Epithelial cell of prostate (primary cell): ENCODE data around the gene SPACDR.

Source experiments
- DNase-seq: peaks from one replicate; pipeline ENCODE4 v3.0.0-alpha.2; 2011; ENCODE audit warnings: low read depth, low spot score
- H3K27ac ChIP-seq: fragments of 450-650 bp; 2 replicates; pipeline ENCODE4 v1.5.1; 2017; ENCODE audit warnings: mild to moderate bottlenecking

The SPACDR gene

GRCh38 chr7:100438172-100438571 lies 25.9 kb downstream of the SPACDR start:
- no peak for DNase-seq
- H3K27ac ChIP-seq, result no peak overlapping the region

- no peak for DNase-seq
- H3K27ac ChIP-seq, result no peak overlapping the region
Observed at GRCh38 chr7:100437150-100438100, 26.6 kb downstream of the SPACDR start.

- H3K27ac ChIP-seq, result peak overlapping the region; percentile 95
- no peak for DNase-seq
Observed at GRCh38 chr7:100435401-100436304, 28.4 kb downstream of the SPACDR start.

- no peak for DNase-seq
- peak overlapping the region; percentile 95 for H3K27ac ChIP-seq
Observed at GRCh38 chr7:100434297-100435144, 29.5 kb downstream of the SPACDR start.

DNA sequence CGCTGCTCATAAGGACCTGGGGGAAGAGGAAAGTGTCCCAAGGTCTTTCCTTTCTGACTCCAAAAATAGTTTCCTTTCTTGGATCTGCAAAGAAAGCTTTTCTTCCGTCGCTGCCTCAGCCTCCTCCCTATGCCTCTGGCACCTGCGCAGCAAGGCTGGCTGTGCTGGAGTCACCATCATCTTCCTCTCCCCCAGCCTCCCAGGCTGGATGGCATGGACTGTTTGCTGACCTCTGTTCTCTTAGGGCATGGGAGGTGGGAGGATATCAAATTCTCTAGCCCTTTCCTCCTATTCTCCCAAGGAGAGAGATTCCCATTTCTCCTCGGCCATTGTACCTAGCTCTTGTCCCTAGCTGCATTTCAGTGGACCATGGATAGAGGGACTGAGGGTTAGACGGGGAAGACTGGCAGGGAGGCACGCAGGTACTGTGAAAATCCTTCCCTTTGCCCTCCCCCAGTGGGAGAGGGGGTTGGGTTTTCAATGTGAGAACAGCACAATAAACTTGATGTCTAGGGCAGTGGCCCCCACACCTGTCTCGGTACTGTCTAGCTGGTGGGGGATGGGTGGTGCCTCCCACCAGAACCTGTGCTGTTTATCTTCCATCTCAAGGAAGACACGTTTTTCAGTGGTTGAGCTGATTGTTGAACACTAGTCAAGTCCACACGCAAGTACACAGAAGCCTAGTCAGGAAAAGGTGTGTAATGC lies 30.3 kb downstream of the SPACDR start:
- H3K27ac ChIP-seq, result no peak overlapping the region
- DNase-seq, result no peak

DNA sequence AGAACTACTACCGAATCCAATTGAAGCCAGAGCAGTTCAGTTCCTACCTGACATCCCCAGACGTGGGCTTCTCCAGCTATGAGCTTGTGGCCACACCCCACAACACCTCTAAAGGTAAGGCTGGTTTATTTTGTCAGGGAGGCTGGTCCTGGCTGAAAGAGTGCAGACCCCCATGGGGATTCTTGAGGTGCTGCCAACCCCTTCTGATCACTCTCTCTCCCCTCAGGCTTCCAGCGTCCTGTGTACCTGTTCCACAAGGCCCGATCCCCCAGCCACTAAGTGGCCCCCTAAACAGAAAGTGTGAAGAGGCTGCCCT lies 30.8 kb downstream of the SPACDR start:
- H3K27ac ChIP-seq, result no peak overlapping the region
- no peak for DNase-seq

DNA sequence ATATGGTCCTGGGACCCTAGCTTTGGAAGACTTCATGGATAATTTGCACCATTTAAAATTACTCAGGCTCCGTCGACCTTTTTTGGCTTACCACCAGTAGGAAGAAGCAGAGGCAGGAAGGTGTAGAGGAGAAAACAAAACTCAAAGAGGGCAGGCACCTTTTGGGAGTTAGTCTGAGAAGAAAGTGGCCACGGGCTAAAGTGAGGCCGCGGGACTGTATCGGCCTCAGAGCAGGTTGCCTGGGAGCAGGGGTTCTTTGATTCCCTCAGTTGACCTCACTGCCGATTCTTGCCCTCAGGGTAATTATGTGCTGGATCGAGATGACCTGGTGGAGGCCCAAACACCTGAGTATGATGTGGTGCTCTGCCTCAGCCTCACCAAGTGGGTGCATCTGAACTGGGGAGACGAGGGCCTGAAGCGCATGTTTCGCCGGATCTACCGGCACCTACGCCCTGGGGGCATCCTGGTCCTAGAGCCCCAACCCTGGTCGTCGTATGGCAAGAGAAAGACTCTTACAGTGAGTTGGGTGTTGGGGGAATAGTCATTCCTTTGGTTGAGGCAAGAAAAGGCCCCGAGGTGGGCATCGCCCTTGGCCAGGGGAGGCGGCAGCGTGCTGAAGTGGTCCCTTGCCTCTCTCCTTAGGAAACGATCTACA lies 31.3 kb downstream of the SPACDR start:
- H3K27ac ChIP-seq, result no peak overlapping the region
- no peak for DNase-seq

- no peak overlapping the region for H3K27ac ChIP-seq
- DNase-seq, result no peak
Observed at GRCh38 chr7:100432053-100432452, 32.0 kb downstream of the SPACDR start.

- DNase-seq, result no peak
- no peak overlapping the region for H3K27ac ChIP-seq
Observed at GRCh38 chr7:100431286-100431735, 32.7 kb downstream of the SPACDR start.

- peak overlapping the region; percentile 96 for H3K27ac ChIP-seq
- DNase-seq, result no peak
Observed at GRCh38 chr7:100430493-100431285, 33.4 kb downstream of the SPACDR start.

GRCh38 chr7:100429637-100430492 lies 34.2 kb downstream of the SPACDR start, which contains the start of gene MEPCE:
Gene MEPCE (plus strand): TSS chr7:100429831. CDS start chr7:100430019, 188 bp downstream.
- H3K27ac ChIP-seq, result peak within 1 kb of the TSS; percentile 96
- peak; percentile 69 for DNase-seq

DNA sequence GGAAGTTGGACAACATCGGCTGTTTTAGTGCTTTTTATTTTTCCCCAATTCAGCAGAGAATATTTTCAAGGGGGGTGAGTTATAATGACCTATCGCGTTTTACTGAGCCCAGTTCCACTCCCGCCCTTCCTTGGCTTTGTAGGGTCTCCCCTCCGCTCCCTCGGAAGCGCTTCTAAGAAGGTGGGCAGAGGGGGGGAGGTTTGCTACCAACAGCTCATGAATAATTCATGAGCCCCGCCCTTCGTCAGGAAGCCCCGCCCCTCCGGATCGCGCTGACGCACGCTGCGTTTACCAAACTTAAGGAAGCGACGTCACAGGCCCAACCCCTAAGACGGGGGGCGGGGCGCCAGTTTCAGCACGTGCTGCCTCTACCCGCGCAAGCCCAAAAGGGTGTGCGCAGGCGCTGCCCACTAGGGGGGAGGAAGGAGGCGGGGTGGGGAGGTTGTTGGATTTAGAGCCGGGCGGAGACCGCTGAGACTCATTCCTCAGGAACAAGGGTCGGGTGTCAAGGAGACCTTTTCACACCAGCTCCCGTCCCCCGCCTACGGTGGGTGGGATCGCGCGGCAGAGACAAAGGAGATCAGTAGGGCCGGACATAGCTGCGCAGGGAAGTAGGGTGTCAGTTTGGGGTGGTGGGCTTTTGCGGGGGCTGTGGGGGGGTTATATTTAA lies 35.0 kb downstream of the SPACDR start:
- peak overlapping the region; percentile 96 for H3K27ac ChIP-seq
- peak; percentile 97 for DNase-seq

- H3K27ac ChIP-seq, result peak within 1 kb of the TSS; percentile 96
- DNase-seq, result peak; percentile 84
Observed at GRCh38 chr7:100428199-100428966, 35.7 kb downstream of the SPACDR start, which contains the start of gene ZCWPW1. Gene ZCWPW1 (minus strand): TSS chr7:100428703. CDS start chr7:100420649, 8,054 bp downstream.

DNA sequence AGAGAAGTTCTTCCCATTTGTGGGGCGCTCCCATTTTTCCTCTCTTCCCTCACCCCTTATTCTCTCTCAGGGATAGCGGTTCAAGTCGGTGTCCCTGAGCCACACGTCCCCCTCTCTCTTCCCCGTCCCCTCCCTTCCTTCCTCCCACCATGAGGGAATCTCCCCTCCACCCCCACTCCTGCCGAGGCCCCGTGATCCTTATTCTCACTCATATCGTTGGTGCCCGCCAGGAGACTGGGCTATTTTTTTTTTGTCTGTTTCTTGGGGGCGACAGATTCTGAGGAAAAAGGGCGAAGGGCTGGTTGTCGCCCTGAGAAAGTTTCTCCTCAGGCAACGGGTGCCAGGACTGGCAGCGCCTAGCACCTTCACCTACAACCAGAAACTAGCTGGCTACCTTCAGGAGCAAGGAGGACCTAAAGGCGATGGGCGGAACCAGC lies 36.3 kb downstream of the SPACDR start:
- no peak for DNase-seq
- H3K27ac ChIP-seq, result peak overlapping the region; percentile 96

DNA sequence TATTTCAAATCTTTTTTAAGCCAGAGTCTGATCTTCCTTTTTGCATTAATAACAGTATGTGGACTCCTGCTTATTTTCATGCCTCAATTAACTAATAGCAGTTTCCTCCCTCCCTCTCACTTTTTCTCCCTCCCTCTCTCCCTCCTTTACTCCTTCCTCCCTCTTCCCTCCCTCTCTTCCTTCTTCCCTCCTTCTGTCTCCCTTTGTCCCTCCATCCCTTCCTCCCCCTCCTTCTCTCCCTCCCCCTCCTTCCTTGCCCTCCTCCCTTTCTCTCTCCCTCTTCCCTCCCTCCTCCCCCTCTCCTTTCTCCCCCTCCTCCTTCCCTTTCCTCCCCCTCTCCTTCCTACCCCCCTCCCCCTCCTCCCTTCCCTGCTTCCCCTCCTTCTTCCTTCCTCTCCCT lies 37.5 kb downstream of the SPACDR start:
- no peak for DNase-seq
- no peak overlapping the region for H3K27ac ChIP-seq

DNA sequence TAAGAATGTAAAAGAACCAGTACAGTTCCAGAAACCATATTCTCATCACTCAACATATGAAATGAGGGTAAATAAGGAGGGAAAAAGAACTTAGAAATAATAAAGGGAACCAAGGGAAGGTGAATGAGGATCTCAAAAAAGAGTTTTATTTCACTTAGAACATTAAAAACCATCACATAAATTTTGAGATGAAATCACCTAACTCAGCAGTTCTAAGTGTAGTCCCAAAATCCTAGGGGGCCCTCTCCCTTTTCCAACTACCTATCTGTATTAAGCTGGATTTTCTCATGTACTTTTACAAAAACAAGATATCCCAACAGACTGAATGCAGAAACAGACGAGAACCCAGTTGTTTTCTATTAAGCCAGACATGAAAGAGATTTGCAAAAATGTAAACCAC lies 38.7 kb downstream of the SPACDR start:
- DNase-seq, result no peak
- no peak overlapping the region for H3K27ac ChIP-seq
